HUES6 (cell line): ENCODE results near the gene TSPAN13.

Experiments used
- H3K27ac ChIP-seq: 2 replicates; pipeline ENCODE4 v1.7.0; 2013; ENCODE audit warnings: low read depth, mild to moderate bottlenecking, low read length, inconsistent platforms
- H3K27me3 ChIP-seq: 2 replicates; pipeline ENCODE4 v1.6.1; 2013; ENCODE audit warnings: low read length; ENCODE audit not compliant: control insufficient read depth, insufficient read depth
- H3K36me3 ChIP-seq: 2 replicates; pipeline ENCODE4 v1.6.1; 2013; ENCODE audit warnings: low read length; ENCODE audit not compliant: control insufficient read depth, insufficient read depth
- H3K4me1 ChIP-seq: 2 replicates; pipeline ENCODE4 v1.6.1; 2013; ENCODE audit warnings: low read length; ENCODE audit not compliant: control insufficient read depth, insufficient read depth
- H3K4me3 ChIP-seq: 2 replicates; pipeline ENCODE4 v1.5.1; 2013; ENCODE audit warnings: low read depth, low read length
- H3K9ac ChIP-seq: one replicate; pipeline ENCODE4 v1.6.1; 2013; ENCODE audit warnings: mild to moderate bottlenecking, low read length
- H3K9me3 ChIP-seq: 2 replicates; pipeline ENCODE4 v1.6.1; 2013; ENCODE audit warnings: low read depth, low read length; ENCODE audit not compliant: control insufficient read depth, insufficient read depth

The TSPAN13 gene

GRCh38 chr7:16740996-16741395 lies 12.6 kb upstream of the TSPAN13 start:
- no peak overlapping the region for H3K27ac ChIP-seq
- H3K4me1 ChIP-seq: peaks cover 25% of the 10 kb centered on the region
- no peak overlapping the region for H3K9ac ChIP-seq
- no peaks in the 10 kb centered on the region for H3K27me3 ChIP-seq
- no peaks in the 10 kb centered on the region for H3K9me3 ChIP-seq
- no peak overlapping the region for H3K4me3 ChIP-seq
- no peaks in the 10 kb centered on the region for H3K36me3 ChIP-seq

- Histone ChIP-seq H3K4me3 (no peak overlapping the region), H3K27ac (no peak overlapping the region), H3K9ac (no peak overlapping the region), H3K36me3 (no peaks in the 10 kb centered on the region), H3K4me1 (peaks cover 25% of the 10 kb centered on the region), H3K27me3 (no peaks in the 10 kb centered on the region), H3K9me3 (no peaks in the 10 kb centered on the region)
These were observed 11.9 kb upstream of the TSPAN13 start for GRCh38 chr7:16741676-16742075.

GRCh38 chr7:16742547-16742946 lies 11.0 kb upstream of the TSPAN13 start:
- Histone ChIP-seq H3K4me1 (peaks cover 17% of the 10 kb centered on the region), H3K27me3 (no peaks in the 10 kb centered on the region), H3K4me3 (no peak overlapping the region), H3K36me3 (no peaks in the 10 kb centered on the region), H3K27ac (no peak overlapping the region), H3K9me3 (no peaks in the 10 kb centered on the region), H3K9ac (no peak overlapping the region)

GRCh38 chr7:16743236-16743635 lies 10.3 kb upstream of the TSPAN13 start:
- Histone ChIP-seq H3K36me3 (no peaks in the 10 kb centered on the region), H3K4me3 (no peak overlapping the region), H3K9ac (no peak overlapping the region), H3K27ac (no peak overlapping the region), H3K4me1 (peaks cover 15% of the 10 kb centered on the region), H3K9me3 (no peaks in the 10 kb centered on the region), H3K27me3 (no peaks in the 10 kb centered on the region)

GRCh38 chr7:16744518-16745250 lies 8.9 kb upstream of the TSPAN13 start:
- Histone ChIP-seq H3K27me3 (no peaks in the 10 kb centered on the region), H3K36me3 (no peaks in the 10 kb centered on the region), H3K9me3 (no peaks in the 10 kb centered on the region), H3K4me1 (peaks cover 14% of the 10 kb centered on the region), H3K27ac (no peak overlapping the region), H3K4me3 (no peak overlapping the region), H3K9ac (no peak overlapping the region)

- Histone ChIP-seq H3K36me3 (no peaks in the 10 kb centered on the region), H3K27ac (no peak overlapping the region), H3K4me1 (peaks cover 14% of the 10 kb centered on the region), H3K9ac (no peak overlapping the region), H3K9me3 (no peaks in the 10 kb centered on the region), H3K4me3 (no peak overlapping the region), H3K27me3 (no peaks in the 10 kb centered on the region)
These were observed 7.9 kb upstream of the TSPAN13 start for GRCh38 chr7:16745645-16746044.

- H3K27ac ChIP-seq: no peak overlapping the region
- no peaks in the 10 kb centered on the region for H3K36me3 ChIP-seq
- no peak overlapping the region for H3K9ac ChIP-seq
- no peaks in the 10 kb centered on the region for H3K9me3 ChIP-seq
- H3K4me3 ChIP-seq: no peak overlapping the region
- H3K27me3 ChIP-seq: no peaks in the 10 kb centered on the region
- H3K4me1 ChIP-seq: peaks cover 14% of the 10 kb centered on the region
These were observed 6.5 kb upstream of the TSPAN13 start for GRCh38 chr7:16747102-16747501.

GRCh38 chr7:16753932-16754855 lies 639 bp downstream of the TSPAN13 start:
- peak overlapping the region; percentile 89 for H3K4me3 ChIP-seq
- peak overlapping the region; percentile 67 for H3K9ac ChIP-seq
- H3K4me1 ChIP-seq: peaks cover 20% of the 10 kb centered on the region
- no peaks in the 10 kb centered on the region for H3K9me3 ChIP-seq
- H3K36me3 ChIP-seq: no peaks in the 10 kb centered on the region
- H3K27me3 ChIP-seq: peaks cover 12% of the 10 kb centered on the region
- no peak overlapping the region for H3K27ac ChIP-seq

GRCh38 chr7:16754856-16755317 lies 1.3 kb downstream of the TSPAN13 start:
- Histone ChIP-seq H3K4me3 (peak overlapping the region; percentile 89), H3K4me1 (peaks cover 20% of the 10 kb centered on the region)

GRCh38 chr7:16755397-16755796 lies 1.8 kb downstream of the TSPAN13 start:
- H3K27me3 ChIP-seq: peaks cover 12% of the 10 kb centered on the region
- peak overlapping the region; percentile 89 for H3K4me3 ChIP-seq
- H3K36me3 ChIP-seq: no peaks in the 10 kb centered on the region
- H3K4me1 ChIP-seq: peaks cover 20% of the 10 kb centered on the region
- H3K9ac ChIP-seq: no peak overlapping the region
- no peaks in the 10 kb centered on the region for H3K9me3 ChIP-seq
- no peak overlapping the region for H3K27ac ChIP-seq

More at GRCh38 chr7:16754856-16755317, 1.3 kb downstream of the TSPAN13 start:
- Histone ChIP-seq H3K36me3 (no peaks in the 10 kb centered on the region), H3K9me3 (no peaks in the 10 kb centered on the region), H3K9ac (no peak overlapping the region), H3K27me3 (peaks cover 12% of the 10 kb centered on the region), H3K27ac (no peak overlapping the region)

GRCh38 chr7:16758036-16758435 lies 4.5 kb downstream of the TSPAN13 start:
- Histone ChIP-seq H3K9ac (no peak overlapping the region), H3K36me3 (no peaks in the 10 kb centered on the region), H3K4me3 (no peak overlapping the region), H3K9me3 (no peaks in the 10 kb centered on the region), H3K4me1 (peaks cover 23% of the 10 kb centered on the region), H3K27me3 (peaks cover 12% of the 10 kb centered on the region), H3K27ac (no peak overlapping the region)
